Measurements from ENCODE around the gene S100A4.

Gene S100A4

DNA sequence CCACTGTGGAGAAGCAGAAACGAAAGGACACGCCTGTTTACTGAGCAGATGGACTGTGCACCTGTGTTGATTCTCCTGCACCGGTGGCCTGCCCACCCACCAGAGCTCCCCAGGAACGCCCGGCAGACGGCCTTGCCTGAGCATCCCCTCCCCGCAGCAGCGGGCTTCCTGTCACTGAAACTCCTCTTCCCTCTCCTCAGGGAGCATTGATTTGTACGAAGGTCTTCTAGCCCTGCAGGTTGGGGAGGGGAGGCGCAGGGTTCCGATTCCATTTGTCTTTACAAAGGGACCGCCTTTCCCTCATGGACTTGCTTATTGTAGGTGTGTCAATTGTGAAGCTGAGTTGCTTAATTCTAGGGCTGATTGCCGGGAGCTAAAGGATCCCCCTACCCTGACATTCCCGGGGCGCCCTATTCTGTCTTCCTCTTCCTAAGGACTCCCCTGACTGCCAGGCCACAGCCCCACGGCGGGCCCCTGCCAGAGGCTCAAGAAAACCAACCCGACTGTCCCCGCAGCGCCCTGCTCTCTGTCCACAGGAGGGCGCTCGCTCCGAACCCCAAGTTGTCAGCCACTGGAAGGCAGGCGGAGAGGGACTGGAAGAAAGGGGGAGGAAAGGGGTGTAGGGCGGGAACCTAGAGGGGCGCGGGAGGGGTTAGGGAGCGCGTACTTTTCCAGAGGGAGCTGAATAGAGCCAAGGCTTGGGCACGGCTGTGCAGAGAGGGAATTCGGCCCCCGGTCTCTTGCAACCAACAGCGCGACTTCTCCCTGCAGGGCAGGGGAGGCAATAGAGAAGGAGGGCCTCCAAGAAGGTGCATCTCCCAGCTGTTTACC lies 12.6 kb downstream of the S100A4 start:
- no peak for DNase-seq (ENCODE audit: low read depth)
- TF ChIP-seq, protein P1, sequence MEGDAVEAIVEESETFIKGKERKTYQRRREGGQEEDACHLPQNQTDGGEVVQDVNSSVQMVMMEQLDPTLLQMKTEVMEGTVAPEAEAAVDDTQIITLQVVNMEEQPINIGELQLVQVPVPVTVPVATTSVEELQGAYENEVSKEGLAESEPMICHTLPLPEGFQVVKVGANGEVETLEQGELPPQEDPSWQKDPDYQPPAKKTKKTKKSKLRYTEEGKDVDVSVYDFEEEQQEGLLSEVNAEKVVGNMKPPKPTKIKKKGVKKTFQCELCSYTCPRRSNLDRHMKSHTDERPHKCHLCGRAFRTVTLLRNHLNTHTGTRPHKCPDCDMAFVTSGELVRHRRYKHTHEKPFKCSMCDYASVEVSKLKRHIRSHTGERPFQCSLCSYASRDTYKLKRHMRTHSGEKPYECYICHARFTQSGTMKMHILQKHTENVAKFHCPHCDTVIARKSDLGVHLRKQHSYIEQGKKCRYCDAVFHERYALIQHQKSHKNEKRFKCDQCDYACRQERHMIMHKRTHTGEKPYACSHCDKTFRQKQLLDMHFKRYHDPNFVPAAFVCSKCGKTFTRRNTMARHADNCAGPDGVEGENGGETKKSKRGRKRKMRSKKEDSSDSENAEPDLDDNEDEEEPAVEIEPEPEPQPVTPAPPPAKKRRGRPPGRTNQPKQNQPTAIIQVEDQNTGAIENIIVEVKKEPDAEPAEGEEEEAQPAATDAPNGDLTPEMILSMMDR (IDR thresholded peaks at IDR 0.05; ENCODE audit: control insufficient read depth, extremely low read depth, insufficient read depth) = peak; percentile 44
- H3K4me3 ChIP-seq (ENCODE audit: low read depth, low read length) = no peak overlapping the region

DNA sequence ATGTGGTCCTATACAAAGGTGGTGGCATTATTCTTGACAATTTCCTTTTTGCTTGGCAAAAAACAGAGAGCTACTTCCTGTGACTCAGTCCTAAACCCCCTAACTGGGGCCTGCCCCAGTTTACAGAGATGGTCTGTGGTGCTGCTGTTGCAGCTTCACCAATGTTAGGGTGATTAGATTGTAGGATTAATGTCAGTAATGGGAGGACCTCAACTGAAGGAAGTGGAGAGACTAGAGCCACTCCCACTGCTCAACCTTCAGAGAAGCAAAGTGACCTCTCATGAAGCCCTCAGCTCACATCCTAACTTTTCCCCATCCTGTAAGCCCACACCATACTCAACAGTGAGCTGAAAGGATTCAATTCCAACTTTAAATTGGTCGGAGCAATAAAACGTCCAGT lies 13.4 kb downstream of the S100A4 start:
- no peak for DNase-seq (ENCODE audit: low read depth)
- TF ChIP-seq, protein P1 (IDR thresholded peaks at IDR 0.05; ENCODE audit: control insufficient read depth, extremely low read depth, insufficient read depth) = no peak
- H3K4me3 ChIP-seq (ENCODE audit: low read depth, low read length) = no peak overlapping the region

DNA sequence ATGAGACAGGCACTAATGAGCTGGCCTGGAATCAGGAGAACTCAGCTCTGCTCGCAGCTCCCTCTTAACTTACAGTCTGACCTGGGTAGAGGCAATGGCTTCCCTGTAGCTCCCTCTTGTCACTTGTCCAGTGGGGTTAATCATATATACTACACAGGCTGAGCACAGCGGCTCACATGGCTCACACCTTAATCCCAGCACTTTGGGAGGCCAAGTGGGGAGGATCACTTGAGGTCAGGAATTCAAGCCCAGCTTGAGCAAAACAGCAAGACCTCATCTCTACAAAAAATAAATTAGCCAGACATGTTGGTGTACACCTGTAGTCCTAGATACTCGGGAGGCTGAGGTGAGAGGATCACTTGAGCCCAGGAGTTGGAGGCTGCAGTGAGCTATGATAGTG lies 14.0 kb downstream of the S100A4 start:
- no peak for DNase-seq (ENCODE audit: low read depth)
- H3K4me3 ChIP-seq (ENCODE audit: low read depth, low read length) = no peak overlapping the region
- TF ChIP-seq, protein P1 (IDR thresholded peaks at IDR 0.05; ENCODE audit: control insufficient read depth, extremely low read depth, insufficient read depth) = no peak

DNA sequence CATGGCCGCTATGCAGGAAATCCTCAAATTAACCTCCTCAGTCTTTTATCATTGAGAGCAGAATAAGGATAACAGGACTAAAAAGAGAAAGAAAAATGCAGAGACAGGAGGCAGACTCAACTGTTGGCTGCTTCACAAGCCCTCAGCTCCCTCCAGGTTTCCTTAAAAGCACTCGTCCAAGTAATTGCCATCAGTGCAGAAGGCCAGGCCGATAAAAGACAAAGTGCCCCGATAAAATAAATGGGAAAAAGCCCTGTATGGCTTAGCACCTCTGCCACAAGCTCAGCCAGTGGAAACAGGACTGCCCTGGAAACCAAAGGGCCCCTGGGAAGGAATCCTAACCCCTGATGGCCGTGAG lies 17.9 kb downstream of the S100A4 start:
- no peak for DNase-seq (ENCODE audit: low read depth)
- TF ChIP-seq, protein P1 (IDR thresholded peaks at IDR 0.05; ENCODE audit: control insufficient read depth, extremely low read depth, insufficient read depth) = no peak
- no peak overlapping the region for H3K4me3 ChIP-seq (ENCODE audit: low read depth, low read length)

DNA sequence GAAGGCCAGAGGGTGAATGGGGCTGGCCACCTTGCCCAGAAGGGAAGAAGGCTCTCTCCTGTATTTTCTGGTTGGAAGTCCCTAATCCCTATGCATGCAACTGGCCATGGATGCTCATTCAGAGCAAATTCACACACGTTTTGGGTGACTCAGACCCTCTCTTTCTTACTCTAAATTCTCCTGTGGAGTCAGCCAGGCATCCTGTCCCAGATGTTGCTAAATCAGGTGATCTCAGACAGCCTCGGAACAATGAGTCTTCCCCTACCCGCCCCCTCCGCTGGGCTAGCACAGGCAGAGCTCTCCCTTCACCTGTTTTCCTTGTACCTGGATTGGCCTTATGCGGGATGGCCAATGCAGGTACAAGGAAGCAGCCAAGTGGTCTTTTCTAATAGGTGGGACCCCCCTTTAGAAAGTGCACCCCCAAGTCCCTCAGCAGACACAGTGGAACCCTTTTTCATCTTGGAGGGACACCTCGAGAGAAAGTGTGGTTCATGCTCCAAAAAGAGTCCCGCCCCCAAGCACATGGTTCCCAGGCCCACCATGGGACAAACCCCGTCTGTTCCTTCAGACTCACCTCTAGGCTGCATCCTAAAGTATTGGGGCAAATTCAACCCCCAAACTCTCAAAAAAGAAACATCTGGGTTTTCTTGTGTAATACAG lies 18.5 kb downstream of the S100A4 start:
- DNase-seq (ENCODE audit: low read depth) = no peak
- TF ChIP-seq, protein P1 (IDR thresholded peaks at IDR 0.05; ENCODE audit: control insufficient read depth, extremely low read depth, insufficient read depth) = no peak

DNA sequence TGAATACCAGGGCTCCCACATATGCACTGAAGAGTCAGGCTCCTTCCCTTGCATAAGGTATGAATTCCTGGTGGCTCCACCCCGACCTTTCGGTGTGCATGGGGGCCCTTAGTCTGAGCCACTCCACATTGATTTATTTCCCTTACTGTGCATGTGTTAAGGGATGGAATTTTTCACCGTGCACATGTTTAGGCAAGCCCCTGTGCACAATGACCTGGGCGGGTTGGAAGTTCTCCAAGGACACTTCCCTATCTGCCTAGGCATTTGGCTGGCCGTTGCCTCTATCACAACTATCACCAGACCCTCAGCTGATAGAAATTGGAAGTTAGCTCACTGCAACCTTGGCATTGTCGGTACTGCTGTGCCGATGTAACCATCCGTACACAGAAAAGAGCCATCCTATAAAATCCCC lies 19.5 kb downstream of the S100A4 start:
- TF ChIP-seq, protein P1 (IDR thresholded peaks at IDR 0.05; ENCODE audit: control insufficient read depth, extremely low read depth, insufficient read depth) = no peak
- DNase-seq (ENCODE audit: low read depth) = no peak
- no peak overlapping the region for H3K4me3 ChIP-seq (ENCODE audit: low read depth, low read length)

More for the DNA sequence above, 18.5 kb downstream of the S100A4 start:
- H3K4me3 ChIP-seq (ENCODE audit: low read depth, low read length) = no peak overlapping the region

All from LNCaP clone FGC (cell line).